Measurements from ENCODE around the gene RPS25. TPM values are rescaled to one million over a fixed set of nuclear protein-coding genes. Genes with fewer than 3 reads are reported as not detected.

Gene RPS25
- polyA plus RNA-seq, 1 donor from 2014 or later = 1,728 TPM

GRCh38 chr11:119031912-119032280 lies 13.8 kb upstream of the RPS25 start:
- H3K27ac ChIP-seq (ENCODE audit: low read length) = no peak overlapping the region
- TF ChIP-seq REST (IDR thresholded peaks at IDR 0.05; ENCODE audit: borderline replicate concordance) (no peak), EP300 (conservative IDR thresholded peaks at IDR 0.05; ENCODE audit: poor library complexity, severe bottlenecking) (no peak), RAD21 (conservative IDR thresholded peaks at IDR 0.05) (no peak), SMC3 (conservative IDR thresholded peaks at IDR 0.05; ENCODE audit: poor library complexity) (no peak), TAF1 (IDR thresholded peaks at IDR 0.05; ENCODE audit: low read depth) (no peak), EZH2 (IDR thresholded peaks at IDR 0.05; ENCODE audit: borderline replicate concordance, insufficient read depth, low read length, poor library complexity, severe bottlenecking) (no peak), MXI1 (conservative IDR thresholded peaks at IDR 0.05; ENCODE audit: poor library complexity, severe bottlenecking) (no peak), CTCF (IDR thresholded peaks at IDR 0.05; ENCODE audit: poor library complexity, severe bottlenecking) (no peak), POLR2AphosphoS5 (IDR thresholded peaks at IDR 0.05) (no peak)
- H3K9me3 ChIP-seq (ENCODE audit: low read length) = no peaks in the 10 kb centered on the region
- H3K4me3 ChIP-seq (ENCODE audit: low read length) = no peak overlapping the region
- no peak overlapping the region for H2AFZ ChIP-seq (ENCODE audit: low read depth, low read length)
- H3K27me3 ChIP-seq (ENCODE audit: insufficient read depth, low read depth, low read length) = no peaks in the 10 kb centered on the region
- H3K36me3 ChIP-seq (ENCODE audit: insufficient read depth, low read length) = no peaks in the 10 kb centered on the region
- no peaks in the 10 kb centered on the region for H3F3A ChIP-seq (ENCODE audit: insufficient read depth, low read length, poor library complexity, severe bottlenecking)
- no peak overlapping the region for H3K9ac ChIP-seq (ENCODE audit: low read length)
- H4K20me1 ChIP-seq (ENCODE audit: insufficient read depth) = no peaks in the 10 kb centered on the region
- peaks cover 9% of the 10 kb centered on the region for H3K79me2 ChIP-seq (replicated peaks; ENCODE audit: insufficient read depth, low read length)
- H3K9me2 ChIP-seq (ENCODE audit: insufficient read depth, low read length) = no peaks in the 10 kb centered on the region
- no peak overlapping the region for H3K4me2 ChIP-seq (ENCODE audit: low read length)

- no peaks in the 10 kb centered on the region for H3K9me2 ChIP-seq (ENCODE audit: insufficient read depth, low read length)
- H3K27me3 ChIP-seq (ENCODE audit: insufficient read depth, low read depth, low read length) = no peaks in the 10 kb centered on the region
- H3F3A ChIP-seq (ENCODE audit: insufficient read depth, low read length, poor library complexity, severe bottlenecking) = no peaks in the 10 kb centered on the region
- peak within 1 kb of the TSS; percentile 66 for H3K27ac ChIP-seq (ENCODE audit: low read length)
- peaks cover 9% of the 10 kb centered on the region for H3K79me2 ChIP-seq (replicated peaks; ENCODE audit: insufficient read depth, low read length)
- H3K9ac ChIP-seq (ENCODE audit: low read length) = peak within 1 kb of the TSS; percentile 88
- peak within 1 kb of the TSS; percentile 97 for H3K4me2 ChIP-seq (ENCODE audit: low read length)
- TF ChIP-seq SMC3 (conservative IDR thresholded peaks at IDR 0.05; ENCODE audit: poor library complexity) (peak; percentile 41), MXI1 (conservative IDR thresholded peaks at IDR 0.05; ENCODE audit: poor library complexity, severe bottlenecking) (peak; percentile 86), EZH2 (IDR thresholded peaks at IDR 0.05; ENCODE audit: borderline replicate concordance, insufficient read depth, low read length, poor library complexity, severe bottlenecking) (no peak), CTCF (IDR thresholded peaks at IDR 0.05; ENCODE audit: poor library complexity, severe bottlenecking) (no peak), EP300 (conservative IDR thresholded peaks at IDR 0.05; ENCODE audit: poor library complexity, severe bottlenecking) (peak; percentile 20), POLR2AphosphoS5 (IDR thresholded peaks at IDR 0.05) (peak; percentile 81)
- no peaks in the 10 kb centered on the region for H4K20me1 ChIP-seq (ENCODE audit: insufficient read depth)
- peak within 1 kb of the TSS; percentile 99 for H3K4me3 ChIP-seq (ENCODE audit: low read length)
- H2AFZ ChIP-seq (ENCODE audit: low read depth, low read length) = peak within 1 kb of the TSS; percentile 98
- H3K36me3 ChIP-seq (ENCODE audit: insufficient read depth, low read length) = no peaks in the 10 kb centered on the region
- no peaks in the 10 kb centered on the region for H3K9me3 ChIP-seq (ENCODE audit: low read length)
These were observed 12.3 kb upstream of the RPS25 start, which contains the start of gene SLC37A4 for GRCh38 chr11:119030329-119031047. Gene SLC37A4 (minus strand): TSS chr11:119030877.

Measured in neural cell (in vitro differentiated cells).